Adrenal gland (tissue), 5 donors: ENCODE data around the gene EDAR.

Source experiments
- POLR2A ChIP-seq, 2 donors: fragments of 450-650 bp; IDR thresholded peaks; one replicate each; pipeline ENCODE4 v1.6.1; 2017; ENCODE audit warnings: antibody characterized with exemption in 2 of 2, mild to moderate bottlenecking in 2 of 2, moderate library complexity in 1 of 2
- TF ChIP-seq, protein P1 (sequence below), 6 experiments: fragments of 450-650 bp in 4 of 6; fragments of 200-600 bp in 2 of 6; sonication (generic) in 1 of 6; IDR thresholded peaks; 1 replicate in 5 of 6; 2 replicates in 1 of 6; pipeline versions ENCODE4 v1.5.1 to v1.8.0; 2016 to 2021; ENCODE audit warnings: antibody characterized with exemption in 6 of 6, mild to moderate bottlenecking in 2 of 6, moderate library complexity in 1 of 6
- donor health status: DM: no; HTN: no; CAD: no.

DNA sequence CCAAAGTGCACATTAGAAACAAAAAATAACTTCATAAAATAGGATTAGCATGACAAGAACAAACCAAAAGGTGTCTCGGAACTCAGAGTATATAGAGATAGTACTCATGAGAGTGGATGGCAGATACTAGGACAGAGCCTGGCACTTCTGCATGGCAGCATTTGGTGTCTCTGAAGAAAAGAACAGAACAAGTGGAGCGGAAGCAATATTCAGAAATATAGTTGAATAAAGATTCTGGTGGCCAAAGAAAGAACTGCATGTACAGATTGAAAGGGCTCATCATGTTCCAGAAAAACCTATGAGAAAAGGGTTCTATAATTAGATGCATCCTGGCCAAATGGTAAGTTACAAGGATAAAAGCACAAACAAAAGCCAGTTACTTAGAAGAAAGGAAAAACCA is 111.5 kb downstream of the EDAR start:
- TF ChIP-seq, protein P1, sequence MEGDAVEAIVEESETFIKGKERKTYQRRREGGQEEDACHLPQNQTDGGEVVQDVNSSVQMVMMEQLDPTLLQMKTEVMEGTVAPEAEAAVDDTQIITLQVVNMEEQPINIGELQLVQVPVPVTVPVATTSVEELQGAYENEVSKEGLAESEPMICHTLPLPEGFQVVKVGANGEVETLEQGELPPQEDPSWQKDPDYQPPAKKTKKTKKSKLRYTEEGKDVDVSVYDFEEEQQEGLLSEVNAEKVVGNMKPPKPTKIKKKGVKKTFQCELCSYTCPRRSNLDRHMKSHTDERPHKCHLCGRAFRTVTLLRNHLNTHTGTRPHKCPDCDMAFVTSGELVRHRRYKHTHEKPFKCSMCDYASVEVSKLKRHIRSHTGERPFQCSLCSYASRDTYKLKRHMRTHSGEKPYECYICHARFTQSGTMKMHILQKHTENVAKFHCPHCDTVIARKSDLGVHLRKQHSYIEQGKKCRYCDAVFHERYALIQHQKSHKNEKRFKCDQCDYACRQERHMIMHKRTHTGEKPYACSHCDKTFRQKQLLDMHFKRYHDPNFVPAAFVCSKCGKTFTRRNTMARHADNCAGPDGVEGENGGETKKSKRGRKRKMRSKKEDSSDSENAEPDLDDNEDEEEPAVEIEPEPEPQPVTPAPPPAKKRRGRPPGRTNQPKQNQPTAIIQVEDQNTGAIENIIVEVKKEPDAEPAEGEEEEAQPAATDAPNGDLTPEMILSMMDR (IDR thresholded peaks at IDR 0.05): no peak
- TF ChIP-seq POLR2A (IDR thresholded peaks at IDR 0.05): no peak
